AG04449 (cell line): Measurements from ENCODE around the gene ELF1.

Source experiments
- CTCF ChIA-PET: fragments of 350-600 bp; formaldehyde crosslinking; extraction: SDS; loops from one replicate; lab custom pipeline; 2021; ENCODE audit warnings: antibody characterized with exemption; lab: Yijun Ruan, JAX
- POLR2A ChIA-PET: fragments of 400-600, 350-600 bp; formaldehyde crosslinking; extraction: SDS; loops from one replicate; lab custom pipeline; 2020; ENCODE audit warnings: antibody characterized with exemption, inconsistent platforms; lab: Yijun Ruan, JAX
- DNase-seq: peaks from one replicate; pipeline ENCODE4 v3.0.0-alpha.2; 2010; ENCODE audit warnings: low read depth, low spot score
- H3K4me3 ChIP-seq: 2 replicates; pipeline ENCODE4 v1.5.1; 2011; ENCODE audit warnings: low read depth, mild to moderate bottlenecking, control low read depth, low read length
- CTCF ChIP-seq: IDR thresholded peaks from one replicate; pipeline ENCODE4 v1.5.1; 2011; ENCODE audit warnings: mild to moderate bottlenecking, moderate library complexity, low read length, control low read depth, inconsistent platforms; ENCODE audit not compliant: insufficient read depth; ENCODE audit errors: missing control alignments

ELF1 gene

DNA sequence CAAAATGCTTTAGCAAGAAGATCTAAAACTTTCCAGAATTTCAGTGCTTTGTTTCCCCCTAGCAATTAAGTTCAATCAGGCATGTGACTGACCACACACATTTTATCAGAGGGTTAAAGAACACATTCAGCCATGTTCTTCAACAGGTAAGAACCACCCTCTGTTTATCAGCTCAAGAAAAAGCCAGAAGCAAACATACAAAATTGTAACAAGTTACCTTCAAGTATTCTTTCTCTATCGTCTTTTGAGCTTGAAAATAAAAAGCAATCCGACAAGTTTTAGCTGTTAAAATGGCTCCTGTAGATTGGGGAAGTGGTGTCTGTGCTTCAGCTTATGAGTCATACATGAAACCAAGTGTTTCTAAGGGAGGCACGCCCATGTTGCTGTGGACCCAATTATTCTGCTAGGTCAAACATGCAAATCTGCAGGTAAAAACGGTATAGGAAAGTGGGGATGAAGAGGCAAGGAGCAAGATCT lies at the start of gene ELF1:
TSS of gene ELF1 (minus strand) at position 306 of the 477 bp plus-strand sequence. CDS start 37,262 bp downstream, outside the sequence.
- DNase-seq: no peak
- no peak within 1 kb of the TSS for H3K4me3 ChIP-seq
- TF ChIP-seq CTCF: no peak
- POLR2A ChIA-PET: interaction anchor here (1.0 kb wide), 1 partner anchor 42 kb away, joined by 3 read pairs; no protein-coding TSS in a partner anchor
- CTCF ChIA-PET: interaction anchor here (1.4 kb wide), 1 partner anchor 35 kb away, joined by 6 read pairs; no protein-coding TSS in a partner anchor

- H3K4me3 ChIP-seq: no peak overlapping the region
- peak; percentile 65 for DNase-seq
- no peak for TF ChIP-seq CTCF
- CTCF ChIA-PET: interaction anchor here (1.2 kb wide), 1 partner anchor 11 kb away, joined by 3 read pairs; no protein-coding TSS in a partner anchor
- POLR2A ChIA-PET: no interaction called here
These were observed 46.0 kb upstream of the ELF1 start for GRCh38 chr13:41065078-41065477.

DNA sequence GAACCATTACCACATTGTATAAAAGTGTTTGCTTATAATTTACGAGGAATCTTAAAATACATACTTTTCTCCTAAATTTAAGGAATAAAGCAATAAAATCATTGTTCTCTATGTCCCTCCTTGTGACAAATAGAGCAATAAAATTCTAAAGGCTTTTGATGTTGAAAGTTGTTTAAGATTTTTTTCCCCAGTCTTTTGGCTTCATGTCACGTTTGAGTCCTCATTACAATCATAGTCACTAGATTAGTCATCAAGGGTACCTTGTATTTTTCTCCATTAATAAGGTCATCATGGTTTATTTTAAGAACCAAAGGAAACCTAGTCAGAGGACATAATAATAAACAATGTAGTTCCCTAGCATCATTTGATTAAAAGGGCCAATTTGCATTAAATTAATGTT lies 45.4 kb upstream of the ELF1 start:
- ChIA-PET CTCF (interaction anchor here (1.2 to 1.4 kb wide), 3 partner anchors 10 kb away, joined by 3 to 9 read pairs (median 8); no protein-coding TSS in a partner anchor), POLR2A (no interaction called here)

DNA sequence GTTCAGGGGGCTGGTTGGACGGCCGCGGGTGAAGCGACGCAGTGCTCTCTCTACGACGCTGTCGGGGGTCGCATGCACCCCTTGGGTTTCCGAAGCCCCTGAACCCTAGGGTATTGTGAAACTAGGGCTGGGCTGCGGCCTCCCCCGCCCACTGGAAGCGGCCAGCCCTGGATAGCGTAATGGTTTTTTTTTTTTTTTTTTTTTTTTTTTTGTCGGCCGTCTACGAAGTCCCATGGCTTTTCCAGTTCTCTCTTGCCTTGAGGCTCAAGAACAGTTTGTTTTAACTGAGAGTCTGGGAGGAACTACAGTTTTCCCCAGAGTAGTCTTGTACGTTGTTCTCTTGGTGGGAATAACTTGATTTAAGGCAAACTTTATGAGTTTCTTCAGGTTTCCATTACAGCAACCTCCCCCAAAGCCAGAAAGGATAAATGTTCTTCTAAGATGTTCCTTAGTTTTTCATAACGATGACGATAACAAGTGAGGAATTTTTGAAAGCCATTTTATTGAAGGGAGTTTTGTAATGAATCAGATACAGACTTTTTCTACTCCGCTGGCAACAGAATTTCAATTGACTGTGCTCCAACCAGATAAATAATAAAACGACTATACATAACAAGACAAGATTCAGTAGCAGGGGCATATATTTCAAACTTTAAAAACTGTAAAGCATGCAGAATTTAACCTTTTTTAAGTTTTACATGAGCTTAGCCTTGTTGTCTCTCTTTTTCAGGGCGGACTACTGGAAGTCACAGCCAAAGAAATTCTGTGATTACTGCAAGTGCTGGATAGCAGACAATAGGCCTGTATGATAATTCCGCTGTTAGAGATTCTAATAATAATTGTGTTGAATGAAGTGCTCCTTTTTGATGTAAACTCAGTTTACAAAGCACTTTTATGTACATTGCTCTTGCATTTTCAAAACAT lies 43.1 kb upstream of the ELF1 start:
- TF ChIP-seq CTCF: no peak
- peak overlapping the region; percentile 87 for H3K4me3 ChIP-seq
- no peak for DNase-seq
- ChIA-PET CTCF (interaction anchor here (0.6 to 1.0 kb wide), 2 partner anchors 11 to 12 kb away, joined by 3 read pairs; no protein-coding TSS in a partner anchor), POLR2A (interaction anchor here (1.2 kb wide), 2 partner anchors 19 to 141 kb away, joined by 3 to 4 read pairs; no protein-coding TSS in a partner anchor)

More for the DNA sequence above, 45.4 kb upstream of the ELF1 start:
- DNase-seq: no peak
- TF ChIP-seq CTCF: no peak
- H3K4me3 ChIP-seq: no peak overlapping the region

DNA sequence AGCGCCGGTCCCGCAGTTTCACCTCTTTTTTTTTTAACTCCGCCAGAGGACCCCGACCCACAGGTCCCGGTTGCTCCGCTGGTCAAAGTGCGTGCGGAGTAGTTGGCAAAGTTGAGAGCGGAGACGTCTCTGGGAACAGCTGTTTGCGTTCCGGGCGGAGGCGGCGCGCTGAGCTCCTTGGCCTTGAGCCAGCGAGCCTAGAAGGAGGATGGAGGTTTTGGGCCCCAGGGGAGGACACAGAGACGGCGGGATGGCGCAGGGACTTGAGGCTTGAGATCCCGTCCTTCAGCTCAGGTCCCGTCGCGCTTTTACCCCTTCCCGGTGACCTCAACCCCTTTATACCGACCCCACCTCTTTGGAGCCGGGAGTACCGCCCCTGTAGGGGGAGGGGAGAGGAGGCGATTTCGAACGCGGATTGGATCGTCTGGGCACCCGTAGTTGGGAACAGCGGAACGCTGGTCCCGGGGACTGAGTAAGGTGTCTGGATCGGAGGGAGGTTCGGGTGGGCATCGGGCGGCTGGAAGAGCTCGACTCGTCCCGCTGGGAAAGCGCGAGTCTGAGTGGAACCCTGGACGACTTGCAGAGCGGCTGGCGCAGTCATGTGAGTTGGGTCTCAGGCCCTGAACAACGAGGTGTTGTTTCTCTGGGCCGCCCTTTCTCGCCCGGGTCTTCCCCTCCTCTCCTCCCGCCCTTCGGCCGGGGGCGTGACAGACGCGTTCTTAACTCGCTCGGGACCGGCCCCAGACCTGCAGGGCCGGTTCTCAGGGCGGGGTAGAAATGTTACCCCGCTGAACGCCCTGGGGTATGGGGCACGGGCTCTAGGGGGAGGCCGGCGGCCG lies 42.2 kb upstream of the ELF1 start, which contains the start of gene WBP4:
TSS of gene WBP4 (plus strand) at position 435 of the 839 bp plus-strand sequence. CDS start at position 600, 165 bp downstream.
- H3K4me3 ChIP-seq: peak within 1 kb of the TSS; percentile 87
- ChIA-PET CTCF (interaction anchor here (1.6 to 2.4 kb wide), 4 partner anchors 13 to 283 kb away, joined by 4 to 9 read pairs (median 6); no protein-coding TSS in a partner anchor), POLR2A (interaction anchor here (0.6 to 1.3 kb wide), 8 partner anchors 20 to 273 kb away, joined by 3 to 7 read pairs (median 4); partner anchors contain the start of genes ELF1 and SLC25A15)
- DNase-seq: peak; percentile 57
- TF ChIP-seq CTCF: peak; percentile 38
